Activated CD4-positive, alpha-beta T cell treated with anti-CD3 and anti-CD28 coated beads, Interleukin-2, Interleukin-4, amounts not matched to agents 100 ng/mL and 50 ng/mL, durations not matched to agents 16 hours and 8 hours (primary cell): ENCODE results near the gene XYLT1.

Experiments used
- DNase-seq: peaks from one replicate; pipeline ENCODE4 v3.0.0-alpha.2; 2020; ENCODE audit warnings: low spot score

XYLT1 gene

GRCh38 chr16:17283016-17283415 is 187.7 kb downstream of the XYLT1 start:
- DNase-seq: no peak

DNA sequence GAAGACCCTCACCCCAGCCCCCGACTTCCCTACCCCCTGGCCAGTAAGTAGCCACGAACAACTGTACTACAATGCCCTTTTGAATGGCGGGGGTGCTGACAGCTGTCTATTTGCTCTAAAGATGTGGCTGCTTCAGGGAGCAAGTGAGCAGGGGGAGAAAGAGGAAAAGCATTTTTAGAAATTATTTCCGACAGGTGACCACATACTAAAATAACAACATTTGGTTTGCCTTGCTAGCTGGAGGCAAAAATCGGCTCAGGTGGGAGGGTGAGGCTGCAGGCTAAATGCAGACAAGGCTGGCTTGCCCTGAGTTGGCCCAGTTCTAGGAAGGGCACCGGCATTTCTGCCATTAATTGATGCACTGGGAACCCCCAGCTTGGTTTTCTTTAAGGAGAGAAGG is 188.5 kb downstream of the XYLT1 start:
- DNase-seq: no peak

GRCh38 chr16:17281052-17281451 is 189.7 kb downstream of the XYLT1 start:
- no peak for DNase-seq

DNA sequence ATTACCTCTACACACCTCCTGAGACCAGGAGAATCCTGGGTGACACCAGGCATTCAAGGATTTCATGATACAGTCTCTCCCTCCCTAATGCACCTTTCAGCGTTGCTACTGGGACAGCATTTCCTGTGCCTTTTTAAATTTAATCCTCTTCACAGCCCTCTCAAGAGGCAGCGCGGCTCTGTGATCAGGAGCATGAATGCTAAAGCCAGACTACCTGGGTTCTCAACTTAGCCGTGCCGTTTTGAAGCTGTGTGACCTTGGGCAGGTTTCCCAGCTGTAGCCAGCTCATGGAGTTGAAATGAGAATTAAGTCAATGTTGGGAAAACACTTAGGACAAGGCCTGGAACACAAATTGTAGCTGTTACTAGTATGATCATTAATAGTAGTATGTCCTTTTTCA is 191.8 kb downstream of the XYLT1 start:
- no peak for DNase-seq

GRCh38 chr16:17277981-17278381 is 192.8 kb downstream of the XYLT1 start:
- DNase-seq: peak; percentile 3

DNA sequence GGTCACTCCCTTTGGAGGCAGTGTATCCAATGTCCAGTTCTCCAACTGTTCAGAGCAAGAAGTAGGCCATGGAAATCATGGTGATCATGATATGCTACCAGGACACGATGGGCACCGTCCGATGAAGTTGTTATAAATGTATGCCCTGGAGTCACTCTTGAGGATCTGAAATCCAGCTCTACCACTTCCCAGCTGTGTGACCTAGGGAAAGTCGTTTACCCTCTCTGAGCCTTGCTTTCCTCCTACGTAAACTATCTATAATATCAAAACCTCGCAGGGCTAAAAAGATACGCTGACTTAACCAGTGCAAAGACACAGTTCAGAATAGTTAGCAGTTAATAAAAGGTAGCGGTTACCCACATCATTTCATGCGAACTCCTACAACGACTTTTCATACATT is 194.2 kb downstream of the XYLT1 start:
- DNase-seq: no peak

- no peak for DNase-seq
Observed at GRCh38 chr16:17276010-17276530, 194.7 kb downstream of the XYLT1 start.

DNA sequence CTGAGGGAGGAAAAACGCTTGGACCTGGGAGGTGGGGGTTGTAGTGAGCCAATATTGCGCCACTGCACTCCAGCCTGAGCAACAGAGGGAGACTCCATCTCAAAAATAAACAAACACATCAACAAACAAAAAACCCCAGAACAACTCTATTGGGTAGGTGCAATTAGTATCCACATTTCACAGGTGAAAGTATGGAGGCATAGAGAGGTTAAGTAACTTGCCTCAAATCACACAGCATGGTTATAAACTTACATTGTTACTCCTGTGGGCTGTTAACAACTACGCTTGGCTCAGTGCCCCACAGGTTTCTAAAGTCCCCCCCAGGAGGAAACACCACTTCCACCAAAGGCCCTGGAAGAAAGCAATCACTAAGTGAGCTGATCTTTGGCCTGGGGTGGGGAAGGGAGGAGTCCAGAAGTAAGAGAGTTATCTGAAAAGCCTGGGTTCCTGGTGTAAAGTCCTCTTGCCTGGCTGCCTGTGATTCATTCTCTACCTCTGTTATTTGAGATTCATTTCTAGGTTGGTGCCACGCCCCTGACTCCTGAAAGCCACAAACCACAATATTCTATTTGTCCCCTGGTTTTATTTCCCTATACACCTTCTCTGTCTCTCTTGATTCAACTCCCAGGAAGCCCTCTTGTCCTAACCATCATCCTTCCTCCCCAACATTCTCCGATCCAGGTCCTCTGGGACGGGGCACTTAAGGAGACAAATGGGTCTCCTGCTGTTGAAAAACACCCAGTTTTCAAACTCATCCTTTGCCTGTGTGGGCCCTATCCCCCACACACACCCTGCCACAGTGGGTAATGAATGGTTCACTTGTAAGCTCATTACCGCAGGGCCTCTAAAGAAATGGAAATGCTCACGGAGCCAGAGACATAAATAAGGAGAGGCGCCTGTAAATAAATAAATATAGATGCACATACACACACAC is 195.4 kb downstream of the XYLT1 start:
- DNase-seq: peak; percentile 15

DNA sequence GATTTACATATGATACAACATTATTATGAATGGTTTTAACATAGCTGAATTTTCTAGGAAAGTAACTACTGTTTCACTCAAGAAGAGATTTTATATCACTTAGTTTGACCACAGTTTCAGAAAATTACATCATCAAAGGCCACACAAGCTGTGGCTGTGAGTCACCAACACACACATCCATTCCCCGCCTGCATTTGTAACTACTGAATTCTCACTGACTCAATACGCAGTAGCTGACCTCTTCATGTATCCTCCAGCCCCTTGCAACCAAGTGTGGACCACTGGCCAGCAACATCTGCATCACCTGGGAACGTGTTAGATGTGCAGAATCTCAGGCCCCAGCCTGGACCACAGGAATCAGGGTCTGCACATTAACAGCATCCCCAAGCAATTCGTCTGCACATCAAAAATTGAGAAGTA is 197.6 kb downstream of the XYLT1 start:
- peak; percentile 83 for DNase-seq

DNA sequence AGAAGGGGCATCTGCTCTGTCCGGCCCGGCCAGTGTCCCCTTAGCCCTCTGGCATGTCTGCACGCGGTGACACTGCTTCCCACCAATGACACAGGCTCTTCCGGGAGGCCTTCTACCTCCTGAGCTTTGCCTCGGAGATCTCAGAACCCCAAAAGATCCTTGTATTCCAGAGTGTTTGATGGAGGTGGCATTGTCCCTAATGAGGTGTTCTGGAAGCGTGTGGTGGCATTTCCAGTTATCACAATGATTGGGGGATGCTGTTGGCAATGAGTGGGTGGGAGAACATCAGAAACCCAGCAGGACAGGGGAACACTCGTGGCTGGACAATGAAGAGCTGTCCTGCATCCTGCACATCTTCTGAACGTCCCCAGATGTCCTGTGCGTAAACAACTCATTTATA is 198.0 kb downstream of the XYLT1 start:
- no peak for DNase-seq

DNA sequence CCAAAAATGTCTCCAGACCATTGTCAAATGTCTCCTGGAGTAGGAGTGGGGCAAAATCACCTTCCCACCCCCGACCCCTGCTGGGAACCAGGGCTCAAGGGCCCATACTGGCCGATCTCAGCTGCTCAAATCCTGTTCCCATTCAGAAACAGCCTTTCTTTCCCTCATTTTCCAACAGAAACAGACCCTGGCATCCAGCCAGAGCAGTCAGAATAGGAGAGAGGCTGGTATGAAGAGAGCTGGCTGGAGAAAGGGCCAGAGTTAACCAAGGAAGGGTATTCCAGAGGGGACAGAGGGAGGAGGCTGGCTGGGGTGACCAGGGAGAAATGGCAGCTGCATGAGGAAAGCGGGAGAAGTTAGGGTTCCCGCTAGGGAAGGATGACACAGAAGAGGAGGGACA is 199.1 kb downstream of the XYLT1 start:
- no peak for DNase-seq

GRCh38 chr16:17270683-17271109 is 200.1 kb downstream of the XYLT1 start:
- DNase-seq: no peak

DNA sequence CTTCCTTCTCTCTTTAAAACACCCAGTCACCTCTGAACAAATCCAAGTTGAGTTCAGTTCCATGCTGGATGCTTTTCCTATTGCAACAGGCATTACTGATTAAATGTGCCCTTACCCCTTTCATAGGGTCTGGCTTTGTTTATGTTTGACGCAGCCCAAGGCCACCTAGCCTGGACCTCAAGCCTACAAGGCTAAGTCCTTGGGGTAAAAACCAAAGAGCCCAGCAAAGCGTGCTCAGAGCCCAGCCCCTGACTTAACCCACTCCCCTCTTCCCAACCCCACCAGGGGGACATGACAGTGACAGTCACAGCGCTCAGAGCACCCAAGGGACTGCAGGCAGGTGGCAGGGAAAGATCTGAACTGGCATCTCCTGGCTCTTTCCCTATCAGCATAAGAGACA is 200.6 kb downstream of the XYLT1 start:
- DNase-seq: no peak

DNA sequence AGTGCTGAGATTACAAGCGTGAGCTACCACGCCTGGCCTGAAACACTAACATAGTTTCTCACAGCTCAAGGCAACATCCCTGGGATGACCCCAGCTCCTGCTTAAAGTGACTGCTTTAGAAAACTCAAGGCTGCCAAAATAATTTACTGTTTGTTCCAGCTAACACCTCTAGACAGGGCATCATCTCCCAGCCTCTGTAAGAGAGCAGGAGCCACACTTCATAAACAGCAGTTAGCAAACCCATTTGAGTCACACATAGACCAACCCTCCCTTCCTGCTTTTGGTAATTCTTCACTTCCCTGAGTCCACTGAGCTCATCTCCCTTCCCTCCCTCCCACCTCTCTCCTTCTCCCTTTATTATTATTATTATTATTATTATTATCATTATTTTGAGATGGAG is 201.3 kb downstream of the XYLT1 start:
- DNase-seq: no peak

DNA sequence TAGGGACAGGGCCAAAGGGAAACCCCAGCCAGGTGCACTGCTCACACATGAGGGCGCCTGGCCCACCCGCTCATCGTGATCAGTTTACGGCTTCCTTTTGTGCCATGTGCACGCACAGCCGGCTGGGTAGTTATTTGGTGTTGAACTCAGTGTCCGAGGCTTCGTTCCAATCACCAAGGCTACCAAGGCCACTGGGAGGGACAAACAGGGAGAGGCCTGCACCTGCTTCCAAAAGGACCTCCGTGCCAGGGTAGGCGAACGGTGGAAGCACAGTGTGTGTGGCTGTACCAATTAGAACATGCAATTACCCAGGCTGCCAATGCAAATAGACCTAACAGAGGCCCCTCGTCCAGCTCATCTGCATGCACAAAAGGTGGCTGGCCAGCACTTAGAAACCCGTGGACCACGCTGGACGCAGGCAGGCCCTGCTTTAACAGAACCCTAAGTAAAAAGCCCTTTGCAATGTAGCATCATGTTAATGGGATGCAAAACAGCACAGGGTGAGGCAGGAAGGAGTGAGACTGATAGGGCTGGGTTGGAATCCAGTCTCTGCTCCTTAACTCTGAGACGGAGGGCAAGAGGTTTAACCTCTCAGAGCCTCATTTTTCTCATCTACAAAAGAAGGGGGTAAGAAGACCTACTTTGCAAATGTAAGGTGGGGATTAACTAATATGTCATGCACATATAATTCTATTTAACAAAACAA is 204.0 kb downstream of the XYLT1 start:
- no peak for DNase-seq

DNA sequence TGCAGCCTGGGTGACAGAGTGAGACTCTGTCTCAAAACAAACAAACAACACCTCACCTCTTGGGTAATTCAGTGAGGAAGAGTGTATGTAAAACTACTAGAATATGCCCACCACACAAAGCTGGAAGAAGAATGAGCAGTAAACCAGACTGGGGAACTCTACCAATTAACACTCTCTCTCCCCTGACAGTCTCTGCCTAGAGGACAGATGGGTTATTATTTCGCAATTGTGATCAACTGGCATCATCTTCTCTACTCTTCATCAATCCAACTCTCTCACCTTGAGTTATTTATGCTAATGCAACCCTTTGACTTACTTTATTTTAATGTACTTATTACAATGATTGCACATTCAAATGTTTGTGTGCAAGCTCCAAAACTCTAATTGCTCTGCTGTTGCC is 205.6 kb downstream of the XYLT1 start:
- no peak for DNase-seq

- no peak for DNase-seq
Observed at GRCh38 chr16:17261197-17261858, 209.4 kb downstream of the XYLT1 start.

- no peak for DNase-seq
Observed at GRCh38 chr16:17260276-17260849, 210.4 kb downstream of the XYLT1 start.

- no peak for DNase-seq
Observed at GRCh38 chr16:17259751-17260270, 210.9 kb downstream of the XYLT1 start.

GRCh38 chr16:17258848-17259713 is 211.7 kb downstream of the XYLT1 start:
- DNase-seq: no peak

DNA sequence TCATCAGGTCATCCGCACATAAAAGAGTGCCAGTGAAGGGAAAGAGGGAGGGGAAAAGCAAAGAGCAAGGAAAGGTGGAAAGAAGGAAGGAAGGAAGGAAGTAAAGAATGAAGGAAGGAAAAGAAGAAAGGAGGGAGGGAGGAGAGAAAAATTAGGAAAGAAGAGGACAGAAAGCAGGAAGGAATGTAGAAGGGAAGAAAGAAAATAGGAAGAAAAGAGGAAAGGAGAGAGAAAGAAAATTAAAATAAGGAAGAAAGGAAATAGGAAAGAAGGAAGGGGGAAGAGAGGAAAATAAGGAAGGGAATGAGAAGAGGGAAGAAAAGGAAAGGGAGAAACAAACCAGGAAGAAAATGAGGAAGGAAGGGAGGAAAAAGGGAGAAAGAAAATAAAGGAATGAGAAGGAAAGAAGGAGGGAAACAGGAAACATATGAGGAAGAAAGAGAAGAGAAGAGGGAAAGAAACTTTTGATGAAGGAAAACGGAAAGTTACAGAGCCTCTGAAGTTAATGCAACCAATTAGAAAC is 212.6 kb downstream of the XYLT1 start:
- DNase-seq: no peak
